HFF-Myc (cell line): ENCODE results near the gene EPHA5.

Experiments used
- DNase-seq: peaks from one replicate; pipeline ENCODE4 v3.0.0-alpha.2; 2011; ENCODE audit warnings: low read depth; ENCODE audit errors: extremely low read depth
- H3K4me3 ChIP-seq: replicated peaks from 2 replicates; pipeline ENCODE4 v1.5.1; 2011; ENCODE audit warnings: low read depth, mild to moderate bottlenecking, control low read depth, low read length
- TF ChIP-seq, protein P1 (sequence below): IDR thresholded peaks from 2 replicates; pipeline ENCODE4 v1.5.1; 2012; ENCODE audit warnings: mild to moderate bottlenecking, low read depth, low read length, control low read depth; ENCODE audit errors: missing control alignments

The EPHA5 gene

DNA sequence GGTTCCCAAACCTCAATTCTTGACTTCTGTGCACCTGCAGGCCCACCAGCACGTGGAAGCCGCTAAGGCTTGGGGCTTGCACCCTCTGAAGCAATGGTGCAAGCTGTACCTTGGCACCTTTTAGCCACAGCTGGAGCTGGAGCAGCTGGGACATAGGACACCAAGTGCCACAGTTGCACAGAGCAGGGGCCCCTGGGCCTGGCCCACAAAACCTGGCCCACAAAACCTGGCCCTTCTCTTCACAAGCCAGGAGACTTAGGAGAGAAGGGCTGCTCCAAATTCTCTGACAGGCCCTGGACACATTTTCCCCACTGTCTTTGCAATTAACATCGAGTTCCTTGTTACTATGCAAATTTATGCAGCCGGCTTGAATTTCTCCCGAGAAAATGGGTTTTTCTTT is 197.8 kb downstream of the EPHA5 start:
- no peak overlapping the region for H3K4me3 ChIP-seq
- TF ChIP-seq, protein P1, sequence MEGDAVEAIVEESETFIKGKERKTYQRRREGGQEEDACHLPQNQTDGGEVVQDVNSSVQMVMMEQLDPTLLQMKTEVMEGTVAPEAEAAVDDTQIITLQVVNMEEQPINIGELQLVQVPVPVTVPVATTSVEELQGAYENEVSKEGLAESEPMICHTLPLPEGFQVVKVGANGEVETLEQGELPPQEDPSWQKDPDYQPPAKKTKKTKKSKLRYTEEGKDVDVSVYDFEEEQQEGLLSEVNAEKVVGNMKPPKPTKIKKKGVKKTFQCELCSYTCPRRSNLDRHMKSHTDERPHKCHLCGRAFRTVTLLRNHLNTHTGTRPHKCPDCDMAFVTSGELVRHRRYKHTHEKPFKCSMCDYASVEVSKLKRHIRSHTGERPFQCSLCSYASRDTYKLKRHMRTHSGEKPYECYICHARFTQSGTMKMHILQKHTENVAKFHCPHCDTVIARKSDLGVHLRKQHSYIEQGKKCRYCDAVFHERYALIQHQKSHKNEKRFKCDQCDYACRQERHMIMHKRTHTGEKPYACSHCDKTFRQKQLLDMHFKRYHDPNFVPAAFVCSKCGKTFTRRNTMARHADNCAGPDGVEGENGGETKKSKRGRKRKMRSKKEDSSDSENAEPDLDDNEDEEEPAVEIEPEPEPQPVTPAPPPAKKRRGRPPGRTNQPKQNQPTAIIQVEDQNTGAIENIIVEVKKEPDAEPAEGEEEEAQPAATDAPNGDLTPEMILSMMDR, result no peak
- DNase-seq, result no peak

DNA sequence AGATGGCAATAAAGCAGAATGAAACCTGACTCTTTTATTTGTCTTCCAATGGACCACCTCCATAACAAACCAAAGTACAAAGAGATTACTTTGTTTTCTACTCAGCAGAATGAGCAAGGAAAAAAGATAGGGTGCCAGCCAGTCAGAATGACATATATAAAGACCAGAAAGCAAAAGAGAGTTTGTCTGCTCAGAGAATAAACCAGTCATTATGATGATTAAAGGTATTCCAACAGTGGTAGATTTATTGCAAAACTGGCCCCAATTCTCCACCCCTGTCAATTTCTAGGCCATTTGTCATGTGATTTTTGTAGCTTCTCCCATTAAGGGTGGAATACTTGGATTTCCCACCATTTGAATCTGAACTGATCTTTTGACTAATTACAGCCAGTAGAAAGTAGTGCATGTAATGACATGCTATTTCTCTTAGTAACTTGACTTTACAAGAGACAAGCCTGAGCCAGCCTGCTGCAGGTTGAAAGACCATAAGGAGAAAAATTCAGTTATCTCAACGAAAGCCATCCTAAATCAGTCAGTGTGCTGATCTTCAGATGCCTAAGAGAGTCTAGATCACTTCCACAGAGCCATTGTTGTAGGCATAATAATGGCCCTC is 203.1 kb downstream of the EPHA5 start:
- DNase-seq, result no peak
- no peak overlapping the region for H3K4me3 ChIP-seq
- TF ChIP-seq, protein P1, result no peak

DNA sequence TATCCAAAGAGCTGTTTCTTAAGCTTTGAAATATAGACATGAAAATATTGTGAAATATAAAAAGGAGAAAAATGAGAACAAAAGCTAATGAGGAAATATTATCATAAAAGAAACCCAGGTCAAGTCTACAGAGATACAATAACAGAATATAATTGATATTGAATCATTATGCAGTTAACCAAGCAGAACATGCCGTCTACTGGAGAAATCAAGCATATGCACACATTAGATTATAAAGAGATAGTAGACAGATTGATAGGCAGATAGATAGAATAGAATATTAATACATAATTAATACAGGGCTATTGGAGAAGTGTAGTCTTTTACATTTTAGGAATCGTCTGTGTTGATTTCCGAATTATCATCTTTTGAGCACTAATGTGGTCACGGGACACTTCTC is 208.5 kb downstream of the EPHA5 start:
- TF ChIP-seq, protein P1, result no peak
- no peak overlapping the region for H3K4me3 ChIP-seq
- DNase-seq, result no peak

DNA sequence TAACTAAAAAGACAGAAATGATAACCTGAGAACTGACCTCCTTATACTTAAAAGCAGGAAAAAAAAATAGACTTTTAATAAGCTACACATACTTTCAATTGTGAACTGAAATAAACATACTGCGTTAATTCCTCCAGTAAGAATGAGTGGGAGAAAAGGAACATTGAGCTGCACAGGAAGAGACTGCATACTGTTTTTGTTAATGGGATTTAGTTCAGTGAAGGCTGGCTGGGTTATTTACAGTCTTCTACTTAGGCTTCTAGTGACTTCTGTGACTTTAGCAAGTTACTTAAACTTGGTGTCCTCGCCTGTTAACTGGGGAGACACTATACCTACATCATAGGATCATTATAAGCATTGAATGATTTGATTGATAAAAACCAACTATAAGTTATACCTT is 213.3 kb downstream of the EPHA5 start:
- TF ChIP-seq, protein P1, result no peak
- no peak for DNase-seq

DNA sequence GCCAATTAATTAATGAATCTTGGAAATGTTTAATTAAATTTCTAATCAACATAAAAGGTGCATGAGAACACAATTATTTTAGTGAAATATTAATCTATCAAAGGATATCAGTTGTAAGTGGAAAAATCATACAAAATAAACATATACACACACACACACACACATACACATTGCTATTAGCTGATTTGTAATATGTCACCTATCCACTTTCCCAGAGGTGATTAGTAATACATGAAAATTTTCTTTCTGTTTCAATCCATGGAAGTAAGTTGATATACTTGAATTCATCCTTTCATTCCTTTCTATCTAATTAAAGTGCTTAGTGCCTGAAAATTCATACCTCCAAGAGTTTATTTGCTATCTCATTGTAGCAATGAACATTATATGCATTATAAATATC is 213.7 kb downstream of the EPHA5 start:
- DNase-seq, result no peak
- TF ChIP-seq, protein P1, result no peak
- no peak overlapping the region for H3K4me3 ChIP-seq

More for the DNA sequence above, 213.3 kb downstream of the EPHA5 start:
- no peak overlapping the region for H3K4me3 ChIP-seq

DNA sequence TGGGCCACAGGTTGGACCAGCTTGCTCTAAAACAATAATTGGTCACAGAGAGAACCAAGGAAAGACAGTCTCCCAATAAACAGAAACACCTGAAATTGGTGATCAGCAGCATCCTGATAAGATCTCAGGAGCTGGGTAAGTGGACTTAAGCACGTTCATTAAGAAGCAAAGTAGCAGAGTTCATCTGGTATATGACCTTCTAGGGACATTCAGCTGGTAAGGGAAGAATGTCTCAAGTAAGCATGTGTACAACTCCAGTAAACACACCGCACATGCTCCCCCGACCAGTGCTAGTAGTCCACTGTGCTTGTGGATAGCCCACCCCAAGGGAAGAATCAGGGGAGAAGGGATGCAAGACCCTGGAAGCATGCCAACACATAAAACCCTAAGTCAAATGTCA is 216.9 kb downstream of the EPHA5 start:
- TF ChIP-seq, protein P1, result no peak
- no peak overlapping the region for H3K4me3 ChIP-seq
- no peak for DNase-seq

DNA sequence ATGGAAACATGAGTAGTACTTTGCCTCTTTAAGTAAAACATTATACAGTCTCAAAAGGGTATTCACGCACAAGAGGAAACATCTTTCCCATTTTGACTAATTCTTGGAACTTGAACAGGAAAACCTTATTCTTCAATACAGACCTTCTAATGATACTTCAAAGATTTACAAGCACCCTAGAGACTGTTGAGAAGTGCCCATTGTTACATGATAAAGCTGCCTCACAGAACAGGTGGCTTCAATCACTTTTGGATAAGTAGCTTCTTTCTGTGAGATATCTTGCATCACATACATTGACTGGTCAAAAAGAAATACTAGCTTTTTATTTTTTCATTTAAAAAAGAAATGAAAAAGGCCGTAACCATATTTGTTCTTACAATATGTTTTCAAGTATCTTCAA is 219.4 kb downstream of the EPHA5 start:
- DNase-seq, result no peak
- TF ChIP-seq, protein P1, result no peak
- H3K4me3 ChIP-seq, result no peak overlapping the region
